ENCODE measurements around the gene CBLN3.

DNA sequence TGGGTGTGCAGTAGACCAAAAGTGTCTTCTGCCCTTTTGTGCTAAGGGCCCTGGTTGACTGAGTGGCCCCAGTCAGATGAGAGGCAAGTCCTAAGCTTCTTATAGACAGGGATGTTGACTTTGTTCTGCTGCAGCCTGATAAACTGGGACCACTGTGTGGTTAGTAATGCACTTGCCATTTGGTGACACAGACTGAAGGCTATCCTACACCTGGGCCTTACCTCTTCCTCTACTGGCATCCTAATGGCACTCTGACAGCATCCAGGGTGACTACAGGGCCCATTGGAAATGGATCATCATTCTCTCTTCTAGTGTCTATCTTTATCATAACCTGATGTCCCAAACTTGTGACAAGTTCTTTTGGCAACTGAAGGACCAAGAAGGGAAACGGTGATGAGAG lies 9.8 kb upstream of the CBLN3 start:
- TF ChIP-seq, protein P1, sequence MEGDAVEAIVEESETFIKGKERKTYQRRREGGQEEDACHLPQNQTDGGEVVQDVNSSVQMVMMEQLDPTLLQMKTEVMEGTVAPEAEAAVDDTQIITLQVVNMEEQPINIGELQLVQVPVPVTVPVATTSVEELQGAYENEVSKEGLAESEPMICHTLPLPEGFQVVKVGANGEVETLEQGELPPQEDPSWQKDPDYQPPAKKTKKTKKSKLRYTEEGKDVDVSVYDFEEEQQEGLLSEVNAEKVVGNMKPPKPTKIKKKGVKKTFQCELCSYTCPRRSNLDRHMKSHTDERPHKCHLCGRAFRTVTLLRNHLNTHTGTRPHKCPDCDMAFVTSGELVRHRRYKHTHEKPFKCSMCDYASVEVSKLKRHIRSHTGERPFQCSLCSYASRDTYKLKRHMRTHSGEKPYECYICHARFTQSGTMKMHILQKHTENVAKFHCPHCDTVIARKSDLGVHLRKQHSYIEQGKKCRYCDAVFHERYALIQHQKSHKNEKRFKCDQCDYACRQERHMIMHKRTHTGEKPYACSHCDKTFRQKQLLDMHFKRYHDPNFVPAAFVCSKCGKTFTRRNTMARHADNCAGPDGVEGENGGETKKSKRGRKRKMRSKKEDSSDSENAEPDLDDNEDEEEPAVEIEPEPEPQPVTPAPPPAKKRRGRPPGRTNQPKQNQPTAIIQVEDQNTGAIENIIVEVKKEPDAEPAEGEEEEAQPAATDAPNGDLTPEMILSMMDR (tag by site-specific recombination; IDR thresholded peaks at IDR 0.05), result no peak
- no peak for TF ChIP-seq ZNF776 (tag by site-specific recombination; IDR thresholded peaks at IDR 0.05; ENCODE audit: borderline replicate concordance)
- TF ChIP-seq RBAK (tag by site-specific recombination; IDR thresholded peaks at IDR 0.05), result no peak
